ENCODE results near the gene HS6ST3.

The HS6ST3 gene

DNA sequence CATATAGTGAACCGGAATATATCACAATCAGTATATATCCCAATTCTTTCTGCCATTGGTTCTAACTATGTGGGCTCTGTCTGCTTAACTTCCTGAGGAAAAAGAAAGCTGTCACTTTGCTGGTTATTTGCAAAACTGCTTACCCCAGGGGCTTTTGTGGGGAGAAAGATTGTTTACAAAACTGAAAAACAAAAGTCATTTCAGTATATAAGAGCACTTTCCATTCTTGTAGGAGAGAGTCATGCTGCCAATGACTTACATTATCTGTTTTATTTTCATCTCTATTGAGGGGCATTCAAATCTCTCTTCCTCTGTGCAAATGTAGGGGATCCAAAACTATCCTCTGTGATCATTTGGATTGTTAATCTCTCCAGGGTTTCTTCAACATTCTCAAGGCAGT lies 3.2 kb upstream of the HS6ST3 start:
- ATAC-seq (ENCODE audit: low read depth) (no peak), DNase-seq (ENCODE audit: low spot score) (no peak)
- no peaks in the 10 kb centered on the region for H3K9me3 ChIP-seq (ENCODE audit: severe bottlenecking)
- no peak overlapping the region for H3K27ac ChIP-seq (ENCODE audit: poor library complexity, severe bottlenecking)
- no peak overlapping the region for H3K4me3 ChIP-seq (ENCODE audit: severe bottlenecking)
- H3K36me3 ChIP-seq (ENCODE audit: low read depth): no peaks in the 10 kb centered on the region
- H3K4me1 ChIP-seq (ENCODE audit: insufficient read depth, poor library complexity, severe bottlenecking): no peaks in the 10 kb centered on the region
- peaks cover 48% of the 10 kb centered on the region for H3K27me3 ChIP-seq (ENCODE audit: insufficient read depth, poor library complexity, severe bottlenecking)
- TF ChIP-seq, protein P1, sequence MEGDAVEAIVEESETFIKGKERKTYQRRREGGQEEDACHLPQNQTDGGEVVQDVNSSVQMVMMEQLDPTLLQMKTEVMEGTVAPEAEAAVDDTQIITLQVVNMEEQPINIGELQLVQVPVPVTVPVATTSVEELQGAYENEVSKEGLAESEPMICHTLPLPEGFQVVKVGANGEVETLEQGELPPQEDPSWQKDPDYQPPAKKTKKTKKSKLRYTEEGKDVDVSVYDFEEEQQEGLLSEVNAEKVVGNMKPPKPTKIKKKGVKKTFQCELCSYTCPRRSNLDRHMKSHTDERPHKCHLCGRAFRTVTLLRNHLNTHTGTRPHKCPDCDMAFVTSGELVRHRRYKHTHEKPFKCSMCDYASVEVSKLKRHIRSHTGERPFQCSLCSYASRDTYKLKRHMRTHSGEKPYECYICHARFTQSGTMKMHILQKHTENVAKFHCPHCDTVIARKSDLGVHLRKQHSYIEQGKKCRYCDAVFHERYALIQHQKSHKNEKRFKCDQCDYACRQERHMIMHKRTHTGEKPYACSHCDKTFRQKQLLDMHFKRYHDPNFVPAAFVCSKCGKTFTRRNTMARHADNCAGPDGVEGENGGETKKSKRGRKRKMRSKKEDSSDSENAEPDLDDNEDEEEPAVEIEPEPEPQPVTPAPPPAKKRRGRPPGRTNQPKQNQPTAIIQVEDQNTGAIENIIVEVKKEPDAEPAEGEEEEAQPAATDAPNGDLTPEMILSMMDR (IDR thresholded peaks at IDR 0.05; ENCODE audit: poor library complexity, severe bottlenecking): no peak

DNA sequence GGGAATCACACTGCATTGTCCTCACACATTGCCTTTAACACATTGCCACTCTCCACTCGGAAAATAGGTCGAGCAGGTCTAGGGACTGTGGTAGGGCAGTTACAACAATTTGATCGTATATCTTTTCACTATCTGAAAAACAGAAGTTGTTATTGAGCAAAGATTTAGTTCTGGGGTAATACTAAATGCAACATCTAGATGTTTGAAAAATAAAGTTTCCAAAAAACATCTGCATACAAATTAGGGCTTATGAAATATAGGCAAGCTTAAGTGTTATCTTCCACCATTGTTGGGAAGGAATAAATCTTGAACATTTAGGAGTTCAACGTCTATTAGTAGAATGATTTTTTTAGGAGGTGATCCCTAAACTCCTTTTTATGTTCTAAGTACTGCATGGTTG lies 768 bp upstream of the HS6ST3 start:
- H3K36me3 ChIP-seq (ENCODE audit: low read depth): no peaks in the 10 kb centered on the region
- no peaks in the 10 kb centered on the region for H3K4me1 ChIP-seq (ENCODE audit: insufficient read depth, poor library complexity, severe bottlenecking)
- TF ChIP-seq, protein P1 (IDR thresholded peaks at IDR 0.05; ENCODE audit: poor library complexity, severe bottlenecking): no peak
- H3K4me3 ChIP-seq (ENCODE audit: severe bottlenecking): no peak overlapping the region
- H3K27ac ChIP-seq (ENCODE audit: poor library complexity, severe bottlenecking): no peak overlapping the region
- no peak for ATAC-seq (ENCODE audit: low read depth)
- no peak for DNase-seq (ENCODE audit: low spot score)
- H3K9me3 ChIP-seq (ENCODE audit: severe bottlenecking): no peaks in the 10 kb centered on the region
- H3K27me3 ChIP-seq (ENCODE audit: insufficient read depth, poor library complexity, severe bottlenecking): peaks cover 72% of the 10 kb centered on the region

DNA sequence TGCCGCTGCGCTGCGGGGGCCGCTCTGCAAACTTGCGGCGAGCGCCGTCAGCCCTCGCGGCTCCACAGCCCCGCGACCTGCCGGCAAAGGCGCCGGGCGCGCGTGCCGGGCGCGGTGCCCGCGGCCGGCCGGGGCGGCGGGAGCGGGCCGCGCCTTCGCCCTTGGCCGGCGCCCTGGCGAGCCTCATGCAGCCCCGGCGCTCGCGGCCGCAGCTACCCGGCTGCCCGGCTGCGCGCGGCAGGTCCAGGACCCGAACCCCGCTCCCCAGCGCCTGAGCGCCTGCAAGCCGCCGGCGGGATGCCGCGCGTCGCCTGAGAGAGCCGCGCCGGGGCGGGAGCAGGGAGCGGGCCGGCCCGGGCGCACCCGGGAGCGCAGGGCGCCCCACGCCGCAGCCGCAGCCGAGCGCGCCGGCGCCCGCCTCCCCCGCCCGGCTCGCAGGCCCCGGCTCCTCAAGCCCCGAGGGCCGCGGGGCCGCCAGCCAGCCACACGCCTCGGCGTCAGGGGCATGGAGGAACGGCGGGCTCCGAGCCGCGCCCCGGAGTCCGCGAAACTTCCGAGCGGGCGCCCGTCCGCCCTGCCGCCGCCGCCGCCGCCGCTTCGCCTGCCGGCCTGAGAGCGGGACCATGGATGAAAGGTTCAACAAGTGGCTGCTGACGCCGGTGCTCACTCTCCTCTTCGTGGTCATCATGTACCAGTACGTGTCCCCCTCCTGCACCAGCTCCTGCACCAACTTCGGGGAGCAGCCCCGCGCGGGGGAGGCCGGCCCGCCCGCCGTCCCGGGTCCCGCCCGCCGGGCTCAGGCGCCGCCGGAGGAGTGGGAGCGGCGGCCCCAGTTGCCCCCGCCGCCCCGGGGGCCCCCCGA lies 564 bp downstream of the HS6ST3 start:
- Histone ChIP-seq H3K4me1 (ENCODE audit: insufficient read depth, poor library complexity, severe bottlenecking) (no peaks in the 10 kb centered on the region), H3K36me3 (ENCODE audit: low read depth) (no peaks in the 10 kb centered on the region), H3K9me3 (ENCODE audit: severe bottlenecking) (no peaks in the 10 kb centered on the region), H3K27ac (ENCODE audit: poor library complexity, severe bottlenecking) (no peak overlapping the region), H3K4me3 (ENCODE audit: severe bottlenecking) (peak overlapping the region; percentile 24), H3K27me3 (ENCODE audit: insufficient read depth, poor library complexity, severe bottlenecking) (peaks cover 74% of the 10 kb centered on the region)
- TF ChIP-seq, protein P1 (IDR thresholded peaks at IDR 0.05; ENCODE audit: poor library complexity, severe bottlenecking): no peak
- no peak for DNase-seq (ENCODE audit: low spot score)
- ATAC-seq (ENCODE audit: low read depth): peak; percentile 45

DNA sequence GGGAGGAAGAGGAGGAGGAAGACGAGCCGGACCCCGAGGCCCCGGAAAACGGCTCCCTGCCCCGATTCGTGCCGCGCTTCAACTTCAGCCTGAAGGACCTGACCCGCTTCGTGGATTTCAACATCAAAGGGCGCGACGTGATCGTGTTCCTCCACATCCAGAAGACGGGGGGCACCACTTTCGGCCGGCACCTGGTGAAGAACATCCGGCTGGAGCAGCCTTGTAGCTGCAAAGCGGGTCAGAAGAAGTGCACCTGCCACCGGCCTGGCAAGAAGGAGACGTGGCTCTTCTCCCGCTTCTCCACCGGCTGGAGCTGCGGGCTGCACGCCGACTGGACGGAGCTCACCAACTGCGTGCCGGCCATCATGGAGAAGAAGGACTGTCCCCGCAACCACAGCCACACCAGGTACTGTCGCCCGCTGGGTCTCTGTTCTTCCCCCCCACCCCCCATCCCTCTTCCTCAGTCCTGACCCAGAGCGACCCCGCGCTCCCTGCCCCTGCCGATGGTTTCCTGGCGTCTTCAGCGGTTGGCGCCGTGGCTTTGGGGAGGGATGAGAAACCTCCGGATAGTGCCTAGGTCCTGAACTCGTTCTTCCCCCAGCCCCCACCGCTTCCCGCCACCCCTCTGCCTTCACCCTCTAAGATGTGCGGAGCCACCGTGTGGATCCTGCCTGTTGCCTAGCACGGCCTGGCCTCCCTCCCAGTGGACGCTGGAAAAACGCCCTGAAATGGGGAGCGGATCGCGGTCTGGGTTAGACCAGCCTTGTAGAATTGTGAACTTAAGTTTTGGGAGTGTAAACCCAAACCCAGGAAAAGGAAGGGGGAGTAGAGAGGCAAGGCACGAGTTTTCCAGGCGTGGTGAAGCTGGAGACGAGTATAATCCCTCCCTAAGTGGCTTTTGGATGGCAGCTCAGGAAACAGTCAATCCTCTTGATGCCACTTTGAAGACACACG lies 1.5 kb downstream of the HS6ST3 start:
- Histone ChIP-seq H3K36me3 (ENCODE audit: low read depth) (no peaks in the 10 kb centered on the region), H3K27me3 (ENCODE audit: insufficient read depth, poor library complexity, severe bottlenecking) (peaks cover 71% of the 10 kb centered on the region), H3K27ac (ENCODE audit: poor library complexity, severe bottlenecking) (no peak overlapping the region), H3K4me3 (ENCODE audit: severe bottlenecking) (peak overlapping the region; percentile 24), H3K4me1 (ENCODE audit: insufficient read depth, poor library complexity, severe bottlenecking) (no peaks in the 10 kb centered on the region), H3K9me3 (ENCODE audit: severe bottlenecking) (no peaks in the 10 kb centered on the region)
- TF ChIP-seq, protein P1 (IDR thresholded peaks at IDR 0.05; ENCODE audit: poor library complexity, severe bottlenecking): no peak
- ATAC-seq (ENCODE audit: low read depth) (peak; percentile 30; the same call in 1 of the 3 replicates), DNase-seq (ENCODE audit: low spot score) (no peak)
